Glomerular visceral epithelial cell (primary cell): Measurements from ENCODE around the gene TGFB1.
A peak's percentile ranks its signal among the peaks of the same experiment; 100 is the strongest.

Experiments
- DNase-seq: peaks from one replicate; pipeline ENCODE4 v3.0.0-alpha.2; 2016; ENCODE audit errors: extremely low spot score

TGFB1 gene

DNA sequence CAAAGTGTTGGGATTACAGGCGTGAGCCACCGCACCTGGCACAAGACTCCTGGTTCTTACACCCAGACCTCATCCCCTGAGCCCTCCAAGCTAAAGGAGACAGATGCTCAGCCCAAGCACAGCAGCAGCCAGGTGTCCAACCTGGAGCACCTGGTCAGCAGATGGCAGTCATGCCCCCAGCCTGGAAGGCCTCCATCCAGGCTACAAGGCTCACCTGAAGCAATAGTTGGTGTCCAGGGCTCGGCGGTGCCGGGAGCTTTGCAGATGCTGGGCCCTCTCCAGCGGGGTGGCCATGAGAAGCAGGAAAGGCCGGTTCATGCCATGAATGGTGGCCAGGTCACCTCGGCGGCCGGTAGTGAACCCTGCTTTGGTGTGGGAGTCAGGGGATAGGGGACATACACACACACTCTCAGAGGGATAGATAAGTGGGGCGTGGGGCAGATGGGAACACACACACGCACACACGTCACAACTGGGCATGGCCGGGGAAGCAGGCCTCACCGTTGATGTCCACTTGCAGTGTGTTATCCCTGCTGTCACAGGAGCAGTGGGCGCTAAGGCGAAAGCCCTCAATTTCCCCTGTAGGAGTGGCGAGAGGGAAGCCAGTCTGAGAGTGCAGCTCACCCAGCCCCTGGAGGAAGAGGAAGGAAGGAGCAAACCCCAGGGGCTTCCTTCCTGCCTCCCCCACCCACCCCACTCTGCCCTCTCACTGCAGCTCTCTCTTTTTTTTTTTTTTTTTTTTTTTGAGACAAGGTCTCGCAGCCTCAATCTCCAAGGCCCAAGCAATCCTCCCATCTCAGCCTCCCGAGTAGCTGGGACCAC lies 11.8 kb downstream of the TGFB1 start:
- no peak for DNase-seq

DNA sequence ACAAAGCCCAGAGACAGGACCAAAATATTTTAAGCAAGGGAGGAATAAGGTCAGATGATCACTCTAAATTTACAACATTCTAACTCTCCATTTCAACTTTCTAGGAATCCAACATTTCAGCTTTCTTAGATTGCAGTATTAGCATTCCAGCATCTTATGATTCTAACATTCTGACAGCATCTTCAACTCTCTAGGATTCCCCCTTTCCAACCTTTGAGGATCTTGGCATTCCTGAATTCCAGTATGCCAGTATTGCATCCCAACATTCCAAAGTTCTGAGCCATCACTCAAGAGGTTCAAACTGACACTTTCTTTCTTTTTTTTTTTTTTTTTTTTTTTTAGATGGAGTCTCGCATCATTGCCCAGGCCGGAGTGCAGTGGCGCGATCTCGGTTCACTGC lies 13.8 kb downstream of the TGFB1 start:
- peak; percentile 84 for DNase-seq

DNA sequence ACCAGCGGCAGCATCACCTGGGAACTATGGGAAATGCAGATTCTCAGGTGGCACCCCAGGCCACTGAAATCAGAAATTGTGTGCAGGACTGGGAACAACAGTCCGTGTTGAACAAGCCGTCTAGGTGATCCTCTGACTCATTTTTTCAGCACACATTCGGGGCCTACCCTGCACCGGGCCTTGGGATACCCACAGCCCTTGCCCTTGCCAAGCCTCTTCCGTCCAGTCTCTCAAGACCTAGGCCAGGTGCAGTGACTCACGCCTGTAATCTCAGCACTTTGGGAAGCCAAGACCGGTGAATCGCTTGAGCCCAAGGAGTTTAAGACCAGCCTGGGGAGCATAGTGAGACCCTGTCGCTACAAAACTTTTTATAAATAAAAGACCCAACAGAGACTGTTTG lies 18.3 kb downstream of the TGFB1 start:
- no peak for DNase-seq

DNA sequence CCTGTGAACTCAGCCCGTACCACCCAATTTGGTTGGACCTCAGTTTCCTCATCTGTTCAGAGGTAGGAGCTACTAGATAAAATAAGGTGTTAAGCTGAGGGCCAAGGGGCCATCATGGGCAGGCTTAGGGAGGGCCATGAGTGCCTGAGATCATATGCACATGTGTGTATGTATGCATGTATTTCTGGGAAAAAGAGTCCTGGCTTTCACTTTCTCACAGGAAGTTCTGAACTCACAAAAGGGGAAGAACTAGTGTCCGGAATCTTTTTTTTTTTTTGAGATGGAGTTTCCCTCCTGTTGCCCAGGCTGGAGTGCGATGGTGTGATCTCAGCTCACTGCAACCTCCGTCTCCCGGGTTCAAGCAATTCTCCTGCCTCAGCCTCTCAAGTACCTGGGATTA lies 18.9 kb downstream of the TGFB1 start:
- no peak for DNase-seq

DNA sequence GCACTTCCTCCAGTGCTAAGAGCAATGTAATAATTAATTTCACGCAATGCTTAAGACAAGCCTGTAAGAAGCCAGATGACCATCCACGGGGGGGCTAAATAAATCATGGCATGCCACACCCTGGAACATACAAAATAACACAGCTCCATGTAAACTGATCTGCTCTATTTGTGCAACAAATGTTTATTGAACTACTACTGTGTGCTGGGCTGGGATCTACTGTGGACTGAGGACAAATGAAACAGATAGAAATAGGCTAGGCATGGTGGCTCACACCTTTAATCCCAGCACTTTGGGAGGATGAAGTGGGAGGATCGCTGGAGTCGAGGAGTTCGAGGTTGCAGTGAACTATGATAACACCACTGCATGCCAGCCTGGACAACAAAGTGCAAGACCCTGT lies 21.3 kb downstream of the TGFB1 start:
- DNase-seq, result no peak

DNA sequence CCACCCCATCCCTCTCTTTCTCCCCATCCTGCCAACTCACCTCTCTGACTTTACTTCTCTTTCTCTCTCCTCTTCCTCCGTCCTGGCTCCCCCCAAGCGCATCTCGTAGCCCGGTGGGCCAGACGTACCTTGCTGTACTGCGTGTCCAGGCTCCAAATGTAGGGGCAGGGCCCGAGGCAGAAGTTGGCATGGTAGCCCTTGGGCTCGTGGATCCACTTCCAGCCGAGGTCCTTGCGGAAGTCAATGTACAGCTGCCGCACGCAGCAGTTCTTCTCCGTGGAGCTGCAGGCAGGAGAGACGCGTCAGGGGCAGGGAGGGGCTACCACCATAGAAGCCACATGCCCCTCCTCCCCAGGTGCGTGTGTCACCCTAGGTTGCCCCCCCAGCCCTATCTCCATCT lies 21.7 kb downstream of the TGFB1 start:
- DNase-seq, result no peak

DNA sequence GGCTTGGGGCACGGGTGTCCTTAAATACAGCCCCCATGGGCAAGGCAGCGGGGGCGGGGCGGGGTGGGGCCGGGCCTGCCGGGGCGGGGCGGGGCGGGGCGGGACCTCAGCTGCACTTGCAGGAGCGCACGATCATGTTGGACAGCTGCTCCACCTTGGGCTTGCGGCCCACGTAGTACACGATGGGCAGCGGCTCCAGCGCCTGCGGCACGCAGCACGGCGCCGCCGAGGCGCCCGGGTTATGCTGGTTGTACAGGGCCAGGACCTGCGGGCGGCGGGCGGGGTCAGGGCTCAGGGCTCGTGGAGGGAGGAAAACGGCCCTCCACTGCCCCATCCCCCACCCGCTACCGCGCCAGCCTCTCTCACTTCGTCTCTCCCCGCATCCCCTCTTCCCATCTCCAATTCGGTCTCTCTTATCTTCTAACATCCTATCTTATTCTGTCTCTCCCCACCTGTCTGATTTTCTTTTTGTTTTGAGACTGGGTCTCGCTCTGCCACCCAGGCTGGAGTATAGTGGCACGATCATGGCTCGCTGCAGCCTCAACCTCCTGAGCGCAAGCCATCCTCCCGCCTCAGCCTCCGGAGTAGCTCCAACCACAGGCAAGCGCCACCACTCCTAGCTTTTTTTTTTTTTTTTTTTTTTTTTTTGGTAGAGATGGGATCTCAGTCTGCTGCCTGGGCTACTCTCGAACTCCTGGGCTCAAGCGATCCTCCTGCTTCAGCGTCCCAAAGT lies 22.6 kb downstream of the TGFB1 start:
- DNase-seq, result no peak

DNA sequence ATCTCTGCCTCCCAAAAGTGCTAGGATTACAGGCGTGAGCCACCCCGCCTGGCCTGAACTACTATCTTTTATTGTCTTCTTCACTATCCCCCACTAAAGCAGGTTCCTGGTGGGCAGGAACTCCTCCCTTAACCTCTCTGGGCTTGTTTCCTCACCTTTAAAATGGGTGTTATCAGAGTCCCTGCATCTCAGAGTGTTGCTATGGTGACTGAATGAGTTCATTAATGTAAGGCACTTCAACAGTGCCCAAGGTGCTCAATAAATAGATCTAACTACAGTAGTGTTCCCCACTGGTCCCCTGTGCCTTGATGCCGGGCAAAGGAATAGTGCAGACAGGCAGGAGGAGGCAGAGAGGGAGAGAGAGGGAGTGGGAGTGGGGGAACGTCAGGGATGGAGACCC lies 23.2 kb downstream of the TGFB1 start:
- no peak for DNase-seq

DNA sequence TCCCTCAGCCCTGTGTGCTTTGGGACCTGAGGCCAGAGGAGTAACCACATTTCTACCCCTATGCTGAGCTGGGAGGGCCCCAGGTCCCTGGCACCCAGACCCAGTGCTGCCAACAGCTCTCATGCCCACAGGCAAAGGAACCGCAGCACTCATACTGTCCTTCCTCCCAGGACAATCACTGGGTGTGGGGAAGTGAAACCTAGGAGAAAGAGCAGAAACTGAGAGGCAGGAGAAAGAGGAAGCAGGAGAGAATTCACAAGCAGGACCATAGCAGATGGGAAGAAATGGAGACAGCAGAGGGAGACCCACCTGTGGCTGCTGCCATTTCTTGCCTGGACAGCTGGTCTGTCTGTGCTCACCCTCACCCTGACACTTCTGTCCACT lies 24.9 kb downstream of the TGFB1 start:
- DNase-seq, result no peak

DNA sequence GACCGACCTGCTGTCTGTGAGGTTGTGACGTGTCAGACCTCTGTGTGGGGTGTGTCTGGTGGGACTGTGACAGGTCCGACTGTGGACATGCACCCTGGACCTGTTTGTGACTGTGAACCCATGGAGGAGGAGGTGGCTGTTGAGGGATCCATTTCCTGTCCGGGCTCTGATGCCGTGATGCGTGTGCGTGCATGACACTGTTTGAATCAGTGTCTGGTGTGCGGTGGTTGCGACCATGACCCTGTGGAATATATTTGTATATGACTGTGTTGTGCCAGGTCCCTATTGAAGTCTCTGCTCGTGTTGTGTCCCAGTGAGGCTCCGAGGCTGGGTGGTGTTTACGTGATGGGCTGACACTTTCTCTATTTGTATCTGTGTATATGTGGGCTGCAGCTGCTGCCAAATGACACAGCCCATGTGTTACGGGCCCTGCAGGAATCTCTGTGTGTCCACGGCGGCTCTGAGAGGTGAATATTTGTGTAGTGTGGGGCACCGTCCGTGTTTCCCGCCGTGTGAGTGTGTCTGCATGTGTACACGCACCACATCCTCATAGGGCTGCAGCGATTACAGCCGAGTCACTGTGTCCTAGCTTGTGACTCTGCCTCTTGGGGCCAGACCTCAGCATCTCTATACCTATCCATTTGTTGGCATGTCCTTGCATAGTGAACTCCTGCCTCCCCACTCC lies 25.4 kb downstream of the TGFB1 start:
- no peak for DNase-seq

DNA sequence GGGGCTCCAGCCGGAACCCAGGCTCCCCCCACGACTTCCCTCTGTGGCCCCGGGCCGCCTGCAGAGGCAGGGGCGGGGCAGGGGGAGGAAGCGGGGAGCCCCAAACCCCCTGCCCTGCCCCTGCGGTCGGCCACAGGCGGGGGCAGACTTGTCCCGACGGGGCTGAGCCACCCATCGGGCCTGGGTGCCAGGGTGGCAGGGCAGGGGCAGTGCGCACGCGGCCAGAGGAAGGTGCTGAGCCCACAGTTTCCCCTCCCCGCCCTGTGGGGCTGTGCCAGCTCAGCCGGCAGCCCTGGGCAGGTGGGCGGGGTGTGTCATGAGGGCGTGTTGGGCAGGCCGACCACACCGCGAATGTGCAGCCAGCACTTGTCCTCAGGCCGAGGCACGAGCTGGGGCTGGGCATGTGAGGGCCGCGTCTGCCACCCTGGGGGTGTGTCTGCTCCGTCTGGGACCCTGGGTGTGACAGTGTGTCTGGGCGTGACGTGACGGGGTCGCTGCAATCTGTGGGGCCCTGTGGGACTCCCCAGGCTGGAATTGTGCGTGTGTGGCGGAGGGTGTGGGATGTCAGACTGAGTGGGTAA lies 26.1 kb downstream of the TGFB1 start:
- DNase-seq, result peak; percentile 86

- no peak for DNase-seq
Observed at GRCh38 chr19:41327076-41327575, 26.6 kb downstream of the TGFB1 start.

DNA sequence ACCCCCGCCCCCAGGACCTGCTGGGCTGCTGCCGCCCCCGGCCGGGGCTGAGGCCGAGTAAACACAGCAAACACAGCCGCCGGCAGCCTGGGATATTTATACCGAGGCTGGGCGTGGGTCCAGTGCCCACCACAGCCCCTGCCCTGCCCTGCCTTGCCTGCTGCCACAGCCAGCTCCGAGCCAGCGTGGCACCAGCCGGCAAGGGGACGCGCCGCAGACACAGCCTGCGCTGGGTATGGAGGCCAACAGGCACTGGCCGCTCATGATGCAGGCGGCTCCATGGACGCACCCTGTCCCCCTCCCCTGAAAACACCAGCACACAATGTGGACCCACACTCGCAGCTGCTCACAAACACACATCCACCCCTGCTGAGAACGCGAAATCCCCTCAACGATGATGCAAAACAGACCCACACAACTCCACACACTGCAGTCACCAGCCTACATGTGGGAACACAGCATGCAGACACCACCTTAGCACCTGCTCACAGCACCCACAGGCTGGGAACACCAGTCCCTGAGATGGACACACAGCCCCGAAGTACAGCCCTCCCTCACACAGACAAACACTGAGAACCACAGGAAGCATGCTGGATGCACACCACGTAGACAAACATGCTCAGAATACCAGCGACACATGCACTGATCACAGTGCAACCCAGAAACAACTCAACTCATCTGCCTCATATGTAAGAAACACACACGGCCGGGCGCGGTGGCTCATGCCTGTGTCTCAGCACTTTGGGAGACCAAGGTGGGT lies 27.6 kb downstream of the TGFB1 start:
- DNase-seq, result peak; percentile 78

- DNase-seq, result no peak
Observed at GRCh38 chr19:41325640-41325946, 28.1 kb downstream of the TGFB1 start.

- DNase-seq, result peak; percentile 80
Observed at GRCh38 chr19:41324921-41325639, 28.6 kb downstream of the TGFB1 start.

GRCh38 chr19:41324231-41324702 lies 29.5 kb downstream of the TGFB1 start:
- DNase-seq, result no peak

DNA sequence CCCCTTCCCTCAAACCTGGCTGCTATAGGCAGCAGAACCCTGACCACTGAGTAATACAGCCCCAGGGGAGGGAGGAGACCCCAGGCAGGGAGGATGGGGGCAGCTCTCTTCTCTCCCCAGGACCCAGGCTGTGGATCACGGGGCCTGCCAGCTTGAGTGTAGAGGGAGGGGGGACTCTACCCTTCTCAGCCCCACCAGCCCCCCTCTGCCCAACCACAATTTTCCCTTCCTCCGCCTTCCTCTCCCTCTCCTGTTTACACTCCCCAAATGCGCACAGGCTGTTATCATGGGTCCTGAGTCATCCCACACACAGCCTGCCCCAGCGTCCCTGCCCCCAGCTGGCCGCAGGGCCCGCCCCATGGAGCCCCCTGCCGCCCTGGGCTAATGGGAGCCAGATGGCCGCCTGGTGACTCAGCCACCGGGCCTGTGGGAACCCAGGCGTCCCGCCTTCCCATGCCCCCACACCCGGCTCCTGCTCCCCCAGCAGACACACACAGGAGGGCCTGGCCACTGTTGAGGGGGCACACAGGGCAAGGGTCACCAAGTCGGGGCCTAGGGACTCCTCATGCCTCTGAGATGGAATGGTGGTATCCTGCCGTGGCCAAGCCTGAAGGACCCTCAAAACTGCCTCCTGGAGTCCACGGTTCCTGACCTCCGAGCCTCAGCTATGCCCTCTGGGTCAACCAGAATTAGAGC lies 30.1 kb downstream of the TGFB1 start:
- peak; percentile 96 for DNase-seq

DNA sequence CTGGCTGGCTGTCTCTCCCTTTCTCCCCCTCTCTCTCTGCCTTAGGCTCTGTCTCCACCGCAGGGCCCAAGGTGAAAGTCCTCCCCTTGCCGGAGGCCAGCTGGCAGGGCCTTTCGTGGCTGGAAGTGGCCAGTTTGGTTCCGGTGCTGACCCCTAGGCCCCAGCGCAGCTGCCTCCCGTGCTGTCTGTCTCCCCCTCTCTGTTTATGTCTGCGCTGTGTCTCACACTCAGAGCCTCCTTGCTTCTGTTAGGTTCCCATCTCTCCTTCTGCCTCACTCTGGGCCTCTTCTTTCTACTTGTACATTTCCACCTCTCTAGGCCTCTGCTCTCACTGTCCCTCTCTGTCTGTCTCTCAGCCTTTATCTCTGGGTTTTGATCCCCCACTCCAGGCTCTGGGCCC lies 30.7 kb downstream of the TGFB1 start:
- peak; percentile 65 for DNase-seq

- no peak for DNase-seq
Observed at GRCh38 chr19:41322451-41322850, 31.3 kb downstream of the TGFB1 start.

GRCh38 chr19:41321600-41322270 lies 32.0 kb downstream of the TGFB1 start:
- peak; percentile 90 for DNase-seq
